Ovary (tissue), 9 donors: ENCODE measurements around the gene RASA3. TPM values are rescaled to one million over a fixed set of nuclear protein-coding genes. Genes with fewer than 3 reads are reported as not detected.
A peak's percentile ranks its signal among the peaks of the same experiment; 100 is the strongest.

Experiments used
- DNase-seq, 5 donors: peaks; one replicate each; pipeline ENCODE4 v3.0.0-alpha.2; 2019 to 2020
- H3K27ac ChIP-seq, 2 donors: fragments of 200-600 bp; one replicate each; pipeline versions ENCODE4 v1.5.1 to v1.8.0; 2019 to 2022
- H3K27me3 ChIP-seq: fragments of 200-600 bp; one replicate; pipeline ENCODE4 v1.8.0; 2022
- H3K36me3 ChIP-seq: fragments of 200-600 bp; sonication (generic); one replicate; pipeline ENCODE4 v1.5.1; 2019
- H3K4me1 ChIP-seq: one replicate; pipeline ENCODE4 v1.8.1; 2013; ENCODE audit warnings: mild to moderate bottlenecking, moderate library complexity; ENCODE audit not compliant: insufficient read depth
- H3K4me3 ChIP-seq: fragments of 200-600 bp; sonication (generic); one replicate; pipeline ENCODE4 v1.5.1; 2017
- H3K9me3 ChIP-seq, 2 donors: fragments of 200-600 bp in 1 of 2; sonication (generic) in 1 of 2; one replicate each; pipeline versions ENCODE4 v1.5.1 to v1.8.1; 2013 to 2019; ENCODE audit warnings: mild to moderate bottlenecking in 1 of 2, moderate library complexity in 1 of 2
- CTCF ChIP-seq, 3 donors: fragments of 450-650 bp in 2 of 3; fragments of 200-600 bp in 1 of 3; IDR thresholded peaks; one replicate each; pipeline versions ENCODE4 v1.5.1 to v1.8.0; 2016 to 2022; ENCODE audit warnings: antibody characterized with exemption in 3 of 3, mild to moderate bottlenecking in 1 of 3
- EP300 ChIP-seq: sonication (generic); formaldehyde crosslinking; IDR thresholded peaks from one replicate; pipeline ENCODE4 v1.6.1; 2017; ENCODE audit warnings: antibody characterized with exemption
- POLR2A ChIP-seq: fragments of 450-650 bp; IDR thresholded peaks from one replicate; pipeline ENCODE4 v1.6.1; 2017; ENCODE audit warnings: antibody characterized with exemption, mild to moderate bottlenecking, moderate library complexity
- WGBS, 3 donors: extraction: QIAGEN DNeasy Blood & Tissue Kit in 1 of 3; methylation state at CpG; one replicate each; pipeline versions ENCODE4 v1.1.5 to v1.1.7; 2013 to 2017; 5-methylcytosine and 5-hydroxymethylcytosine counted together
- intact Hi-C, 4 donors: fragments of 100-400 bp; cut with DNase I; formaldehyde crosslinking; loops; one replicate each; pipeline versions ENCODE4 v1.11.0 to v1.15.1; 2022 to 2023
- polyA plus RNA-seq, 2 donors: library from polyadenylated mRNA; stranded (reverse); fragments of 200-250 nt in 1 of 2; fragments of 350-450 nt in 1 of 2; fragmentation: Illumina TruSeq in 1 of 2; extraction: RNeasy Lipid Tissue Mini Kit (QIAGEN cat#74804) in 1 of 2; gene quantifications; one replicate each; pipeline ENCODE4 v1.2.3, GENCODE V29; 2013 to 2014
- total RNA-seq, 7 donors: library from RNA; depleted of rRNA in 2 of 7; stranded (reverse); fragments of >200 nt in 2 of 7; fragmentation: NEBNext Ultra II Directional in 3 of 7; extraction: Animal tissue kit (Norgen Biotek cat#: 25700) in 3 of 7; gene quantifications; one replicate each; pipeline versions ENCODE4 v1.1.0 to v1.2.4, GENCODE V29; 2016 to 2023
- donor health status: DM: no; HTN: no; CAD: no; lungs with moderate emphysema.
- donor health status: DM: no; HTN: no; CAD: no.
- donor health status: Bipolar disorder and iron deficiency.
- donor health status: DM: yes; HTN: yes; CAD: no.
- donor health status: DM: no; HTN: no; CAD: no.
- donor health status: DM: yes; HTN: yes; CAD: no.

RASA3 gene
- total and polyA plus RNA-seq, 9 donors, result 5.4 to 16.9 (median 9.4) TPM

GRCh38 chr13:114050536-114051450 is 81.6 kb downstream of the RASA3 start:
- intact Hi-C loops, result loop anchor here in 1 of 4 donors (10.0 kb wide), 1 partner anchor 84 kb away; the partner anchor contains the start of gene RASA3
- peaks cover 6% of the 10 kb centered on the region for H3K4me1 ChIP-seq
- H3K27ac ChIP-seq, result no peak overlapping the region
- no peaks in the 10 kb centered on the region for H3K9me3 ChIP-seq
- peak in 1 of 5 donors; percentile 12 for DNase-seq
- no peak overlapping the region for H3K4me3 ChIP-seq
- TF ChIP-seq CTCF (IDR thresholded peaks at IDR 0.05) (no peak), POLR2A (no peak), EP300 (no peak)
- 86 to 93% (median 92%) methylated on average over 40 of the region's 41 CpGs for WGBS, 3 donors
- no peaks in the 10 kb centered on the region for H3K36me3 ChIP-seq
- H3K27me3 ChIP-seq, result no peaks in the 10 kb centered on the region

GRCh38 chr13:114049626-114050101 is 82.8 kb downstream of the RASA3 start:
- no peak overlapping the region for H3K27ac ChIP-seq
- WGBS, 3 donors, result 91 to 93% (median 92%) methylated on average over 18 of the region's 18 CpGs
- H3K36me3 ChIP-seq, result no peaks in the 10 kb centered on the region
- H3K27me3 ChIP-seq, result no peaks in the 10 kb centered on the region
- no peaks in the 10 kb centered on the region for H3K9me3 ChIP-seq
- peak in 1 of 5 donors; percentile 26 for DNase-seq
- peaks cover 6% of the 10 kb centered on the region for H3K4me1 ChIP-seq
- intact Hi-C loops, result loop anchor here in 1 of 4 donors (10.0 kb wide), 1 partner anchor 85 kb away; the partner anchor contains the start of gene RASA3
- TF ChIP-seq POLR2A, result no peak
- TF ChIP-seq CTCF (IDR thresholded peaks at IDR 0.05), result no peak
- TF ChIP-seq EP300, result no peak
- no peak overlapping the region for H3K4me3 ChIP-seq

GRCh38 chr13:114049026-114049425 is 83.4 kb downstream of the RASA3 start:
- TF ChIP-seq CTCF (IDR thresholded peaks at IDR 0.05) (no peak), EP300 (no peak)
- peaks cover 6% of the 10 kb centered on the region for H3K4me1 ChIP-seq

GRCh38 chr13:114048443-114048842 is 84.0 kb downstream of the RASA3 start:
- TF ChIP-seq EP300 (no peak), POLR2A (no peak), CTCF (IDR thresholded peaks at IDR 0.05) (no peak)
- 83 to 93% (median 90%) methylated on average over 16 to 33 of the region's 33 CpGs for WGBS, 3 donors
- DNase-seq, result no peak
- Histone ChIP-seq H3K27me3 (no peaks in the 10 kb centered on the region), H3K9me3 (no peaks in the 10 kb centered on the region), H3K4me3 (no peak overlapping the region), H3K4me1 (peaks cover 6% of the 10 kb centered on the region), H3K27ac (no peak overlapping the region), H3K36me3 (no peaks in the 10 kb centered on the region)
- intact Hi-C loops, result no loop called here

More at GRCh38 chr13:114049026-114049425, 83.4 kb downstream of the RASA3 start:
- H3K27ac ChIP-seq, result no peak overlapping the region
- H3K9me3 ChIP-seq, result no peaks in the 10 kb centered on the region
- no peaks in the 10 kb centered on the region for H3K36me3 ChIP-seq
- intact Hi-C loops, result no loop called here
- no peaks in the 10 kb centered on the region for H3K27me3 ChIP-seq
- DNase-seq, result no peak
- H3K4me3 ChIP-seq, result no peak overlapping the region
- 83 to 91% (median 90%) methylated on average over 15 of the region's 15 CpGs for WGBS, 3 donors
